Right lobe of liver (tissue), 6 donors: ENCODE data around the gene CHMP6. TPM values are rescaled to one million over a fixed set of nuclear protein-coding genes. Genes with fewer than 3 reads are reported as not detected.
A peak's percentile ranks its signal among the peaks of the same experiment; 100 is the strongest.

Source experiments
- ATAC-seq, 4 donors: fragments of 200-7000 bp; cut with Tn5 transposase; one replicate each; pipeline ENCODE4 v1.9.1; 2020; ENCODE audit warnings: mild to moderate bottlenecking in 4 of 4, moderate library complexity in 4 of 4
- DNase-seq, 3 donors: peaks; one replicate each; pipeline ENCODE4 v3.0.0-alpha.2; 2020
- H3K27ac ChIP-seq, 3 donors: fragments of 200-600 bp; one replicate each; pipeline ENCODE4 v1.8.0; 2022
- H3K27me3 ChIP-seq, 2 donors: fragments of 200-600 bp; one replicate each; pipeline ENCODE4 v1.8.0; 2022
- H3K36me3 ChIP-seq, 4 donors: fragments of 200-600 bp; sonication (generic) in 1 of 4; one replicate each; pipeline versions ENCODE4 v1.5.1 to v1.8.0; 2017 to 2022; ENCODE audit warnings: control low read depth in 1 of 4
- H3K4me1 ChIP-seq, 4 donors: fragments of 200-600 bp; sonication (generic) in 1 of 4; one replicate each; pipeline versions ENCODE4 v1.5.1 to v1.8.0; 2017 to 2022; ENCODE audit warnings: control low read depth in 1 of 4
- H3K4me3 ChIP-seq, 3 donors: fragments of 200-600 bp; one replicate each; pipeline ENCODE4 v1.8.0; 2022
- H3K9me3 ChIP-seq, 4 donors: fragments of 200-600 bp; sonication (generic) in 1 of 4; one replicate each; pipeline versions ENCODE4 v1.5.1 to v1.8.0; 2017 to 2022; ENCODE audit warnings: control low read depth in 1 of 4
- POLR2A ChIP-seq: fragments of 450-650 bp; IDR thresholded peaks from one replicate; pipeline ENCODE4 v1.6.1; 2017; ENCODE audit warnings: antibody characterized with exemption, mild to moderate bottlenecking
- WGBS: methylation state at CpG from one replicate; pipeline ENCODE4 v1.1.6; 2018; ENCODE audit warnings: low coverage, low lambda C conversion rate; ENCODE audit not compliant: insufficient coverage; ENCODE audit errors: missing lambda C conversion rate; 5-methylcytosine and 5-hydroxymethylcytosine counted together
- intact Hi-C, 2 donors: fragments of 100-400 bp; cut with DNase I; formaldehyde crosslinking; loops; one replicate each; pipeline versions ENCODE4 v1.11.2 to v1.14.1; 2022
- total RNA-seq, 6 experiments: library from RNA; depleted of rRNA in 2 of 6; stranded (reverse); fragments of >200 nt in 2 of 6; fragmentation: NEBNext Ultra II Directional in 3 of 6; extraction: Animal tissue kit (Norgen Biotek cat#: 25700) in 3 of 6; gene quantifications; one replicate each; pipeline versions ENCODE4 v1.1.0 to v1.2.4, GENCODE V29; 2016 to 2023
- TF ChIP-seq, protein P1 (sequence below), 4 donors: fragments of 200-600 bp in 3 of 4; fragments of 450-650 bp in 1 of 4; IDR thresholded peaks; one replicate each; pipeline versions ENCODE4 v1.5.1 to v1.8.0; 2016 to 2022; ENCODE audit warnings: antibody characterized with exemption in 4 of 4, mild to moderate bottlenecking in 2 of 4
- donor health status: DM: no; HTN: yes; CAD: no.
- donor health status: DM: no; HTN: no; CAD: no.
- donor health status: DM: no; HTN: no; CAD: no.
- donor health status: DM: no; HTN: yes; CAD: no.
- donor health status: DM: no; HTN: yes; CAD: no.

CHMP6 gene
- total RNA-seq, 6 experiments from 2014 or later, result 13.4 to 27.8 (median 15.6) TPM

DNA sequence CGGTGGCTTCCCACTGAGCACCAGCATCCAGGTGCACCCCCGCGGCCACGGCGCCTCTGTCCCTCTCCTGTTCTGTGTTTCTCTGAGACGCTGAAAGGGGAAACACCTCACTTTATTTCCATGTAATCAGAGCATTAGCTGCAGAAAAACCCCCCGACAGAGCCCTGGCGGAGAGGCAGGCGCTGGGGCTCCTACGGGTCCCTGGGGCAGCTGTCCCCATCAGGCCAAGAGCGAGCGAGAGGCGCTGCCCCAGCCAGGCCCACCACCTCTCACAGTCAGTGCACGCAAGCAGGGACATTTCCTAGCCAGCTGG lies 27.1 kb upstream of the CHMP6 start:
- TF ChIP-seq, protein P1, sequence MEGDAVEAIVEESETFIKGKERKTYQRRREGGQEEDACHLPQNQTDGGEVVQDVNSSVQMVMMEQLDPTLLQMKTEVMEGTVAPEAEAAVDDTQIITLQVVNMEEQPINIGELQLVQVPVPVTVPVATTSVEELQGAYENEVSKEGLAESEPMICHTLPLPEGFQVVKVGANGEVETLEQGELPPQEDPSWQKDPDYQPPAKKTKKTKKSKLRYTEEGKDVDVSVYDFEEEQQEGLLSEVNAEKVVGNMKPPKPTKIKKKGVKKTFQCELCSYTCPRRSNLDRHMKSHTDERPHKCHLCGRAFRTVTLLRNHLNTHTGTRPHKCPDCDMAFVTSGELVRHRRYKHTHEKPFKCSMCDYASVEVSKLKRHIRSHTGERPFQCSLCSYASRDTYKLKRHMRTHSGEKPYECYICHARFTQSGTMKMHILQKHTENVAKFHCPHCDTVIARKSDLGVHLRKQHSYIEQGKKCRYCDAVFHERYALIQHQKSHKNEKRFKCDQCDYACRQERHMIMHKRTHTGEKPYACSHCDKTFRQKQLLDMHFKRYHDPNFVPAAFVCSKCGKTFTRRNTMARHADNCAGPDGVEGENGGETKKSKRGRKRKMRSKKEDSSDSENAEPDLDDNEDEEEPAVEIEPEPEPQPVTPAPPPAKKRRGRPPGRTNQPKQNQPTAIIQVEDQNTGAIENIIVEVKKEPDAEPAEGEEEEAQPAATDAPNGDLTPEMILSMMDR (IDR thresholded peaks at IDR 0.05), result no peak
- TF ChIP-seq POLR2A, result no peak
- Histone ChIP-seq H3K27ac (no peak overlapping the region), H3K4me3 (no peak overlapping the region), H3K36me3 (no peaks in the 10 kb centered on the region), H3K4me1 (no peaks in the 10 kb centered on the region), H3K27me3 (no peaks in the 10 kb centered on the region), H3K9me3 (no peaks in the 10 kb centered on the region)
- intact Hi-C loops, result no loop called here
- no peak for ATAC-seq
- DNase-seq, result no peak
- WGBS, result 96% methylated on average over 11 of the region's 14 CpGs

DNA sequence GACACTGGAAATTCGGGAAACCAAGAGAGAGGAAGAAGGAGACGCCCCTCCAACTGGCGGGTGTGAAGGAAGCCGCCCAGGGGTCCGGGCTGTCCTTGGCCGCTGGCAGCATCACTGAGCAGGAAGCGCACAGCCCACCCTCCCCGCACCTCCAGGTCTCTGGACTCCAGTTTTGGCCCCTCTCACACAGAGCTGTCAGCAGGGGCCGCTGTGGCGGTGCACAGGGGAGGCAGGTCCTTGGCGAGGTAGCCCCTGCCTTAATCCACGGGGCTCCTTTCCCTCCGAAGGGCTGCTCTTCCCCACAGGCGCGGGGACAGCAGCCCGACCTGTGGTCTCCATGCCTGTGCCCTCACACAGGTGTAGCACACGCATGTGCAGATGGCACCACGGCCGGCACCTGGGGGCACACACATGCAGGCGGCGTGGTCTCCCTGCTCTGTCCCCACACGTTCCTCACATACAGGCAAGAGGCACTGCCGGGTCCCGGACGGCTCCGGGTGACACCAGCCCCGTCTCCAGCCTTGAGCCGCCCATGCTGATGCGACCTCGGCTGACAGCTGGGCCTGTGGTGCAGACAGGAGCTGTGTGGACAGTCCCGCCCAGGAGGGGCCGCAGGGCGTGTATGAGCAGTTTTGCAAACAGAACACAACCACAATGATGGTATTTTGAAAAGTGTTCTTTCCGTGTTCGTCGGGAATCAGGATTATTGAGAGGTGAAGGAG lies 26.6 kb upstream of the CHMP6 start:
- Histone ChIP-seq H3K27me3 (no peaks in the 10 kb centered on the region), H3K27ac (no peak overlapping the region), H3K4me3 (no peak overlapping the region), H3K36me3 (no peaks in the 10 kb centered on the region), H3K4me1 (no peaks in the 10 kb centered on the region), H3K9me3 (no peaks in the 10 kb centered on the region)
- 86% methylated on average over 14 of the region's 36 CpGs for WGBS
- TF ChIP-seq POLR2A, result no peak
- TF ChIP-seq, protein P1 (IDR thresholded peaks at IDR 0.05), result no peak
- DNase-seq, result peak in 1 of 3 donors; percentile 44
- no peak for ATAC-seq
- intact Hi-C loops, result no loop called here

DNA sequence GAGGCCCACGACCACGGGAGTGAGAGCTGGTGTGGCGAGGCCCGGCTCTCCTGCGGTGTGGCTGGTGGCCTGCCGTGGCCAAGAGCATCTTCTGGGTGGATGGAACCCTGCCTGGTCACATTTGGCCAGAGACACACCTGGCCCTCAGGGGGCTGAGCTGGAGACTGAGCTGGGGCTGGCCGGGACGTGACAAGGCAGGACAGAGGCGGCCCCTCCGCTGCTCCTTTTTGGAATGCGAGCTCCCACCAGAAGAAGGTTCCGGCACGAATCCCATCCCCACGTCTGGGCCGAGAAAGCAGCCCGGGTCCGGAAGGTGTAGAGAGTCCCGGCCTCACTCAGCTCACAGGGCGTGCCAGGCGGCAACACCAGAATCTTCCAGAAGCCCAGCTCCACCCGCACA lies 26.0 kb upstream of the CHMP6 start:
- Histone ChIP-seq H3K36me3 (no peaks in the 10 kb centered on the region), H3K4me1 (no peaks in the 10 kb centered on the region), H3K27me3 (no peaks in the 10 kb centered on the region), H3K4me3 (no peak overlapping the region), H3K9me3 (no peaks in the 10 kb centered on the region), H3K27ac (no peak overlapping the region)
- 75% methylated on average over 4 of the region's 21 CpGs for WGBS
- ATAC-seq (no peak), DNase-seq (peak in 1 of 3 donors; percentile 50)
- TF ChIP-seq, protein P1 (IDR thresholded peaks at IDR 0.05), result no peak
- no peak for TF ChIP-seq POLR2A
- intact Hi-C loops, result no loop called here

DNA sequence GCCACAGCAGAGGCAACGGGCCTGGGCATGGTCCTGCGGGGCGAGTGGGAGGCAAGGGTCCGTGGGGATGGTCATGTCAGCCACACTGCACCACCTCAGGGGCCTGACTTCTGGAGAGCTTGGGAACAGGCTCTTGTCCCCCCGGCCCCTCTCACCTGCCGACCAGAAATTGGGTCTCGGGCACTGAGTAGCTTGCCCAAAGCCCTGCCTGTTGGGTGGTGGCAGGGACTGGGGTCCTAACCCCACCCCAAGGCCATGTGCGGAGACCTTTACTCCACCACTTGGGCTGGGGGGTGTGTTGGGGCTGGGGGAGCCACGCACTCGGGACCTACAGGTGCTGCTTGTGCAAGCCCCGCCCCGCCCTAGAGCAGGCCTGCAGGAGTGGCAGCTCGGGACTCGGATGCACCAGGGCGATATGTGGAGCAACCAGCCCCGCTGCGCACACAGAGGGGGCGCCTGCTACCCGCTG lies 24.2 kb upstream of the CHMP6 start:
- peak in 1 of 4 donors; percentile 14 for ATAC-seq
- Histone ChIP-seq H3K27me3 (no peaks in the 10 kb centered on the region), H3K9me3 (no peaks in the 10 kb centered on the region), H3K36me3 (no peaks in the 10 kb centered on the region), H3K4me3 (no peak overlapping the region), H3K27ac (no peak overlapping the region), H3K4me1 (no peaks in the 10 kb centered on the region)
- intact Hi-C loops, result no loop called here
- DNase-seq, result peak in 1 of 3 donors; percentile 59
- no CpG with 5 or more reads among the region's 19 CpGs for WGBS
- TF ChIP-seq POLR2A, result no peak
- TF ChIP-seq, protein P1 (IDR thresholded peaks at IDR 0.05), result no peak
